ENCODE results near the gene SMKR1.
"Not testable (repeated sequence)": the region's sequence is repeated elsewhere in the genome, so short reads cannot be mapped to it uniquely, and the experiment has no call there.

SMKR1 gene

DNA sequence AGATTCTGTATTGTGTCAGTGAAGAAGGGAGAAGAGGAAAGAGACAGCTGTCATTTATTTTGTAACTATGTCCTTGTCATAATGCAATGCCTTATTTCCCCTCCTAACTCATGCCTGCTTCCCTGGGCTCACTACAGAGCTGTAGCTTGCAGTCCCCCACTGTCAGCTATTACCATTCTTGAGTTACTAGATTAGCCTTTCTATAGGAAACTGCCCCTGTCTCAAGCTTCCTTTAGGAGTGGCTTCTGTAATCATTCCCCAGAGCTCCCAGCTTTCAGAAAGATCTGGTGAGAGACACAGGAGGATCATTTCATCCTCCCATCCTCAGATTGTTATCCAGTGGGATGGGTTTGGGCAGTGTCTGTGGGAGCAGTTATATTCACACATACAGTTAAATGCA, 32.4 kb upstream of the SMKR1 start:
- DNase-seq (ENCODE audit: insufficient read length, low spot score) (no peak), FAIRE-seq (no peak)
- no peak for TF ChIP-seq POLR2A (IDR thresholded peaks at IDR 0.05; ENCODE audit: low read depth, low read length)

DNA sequence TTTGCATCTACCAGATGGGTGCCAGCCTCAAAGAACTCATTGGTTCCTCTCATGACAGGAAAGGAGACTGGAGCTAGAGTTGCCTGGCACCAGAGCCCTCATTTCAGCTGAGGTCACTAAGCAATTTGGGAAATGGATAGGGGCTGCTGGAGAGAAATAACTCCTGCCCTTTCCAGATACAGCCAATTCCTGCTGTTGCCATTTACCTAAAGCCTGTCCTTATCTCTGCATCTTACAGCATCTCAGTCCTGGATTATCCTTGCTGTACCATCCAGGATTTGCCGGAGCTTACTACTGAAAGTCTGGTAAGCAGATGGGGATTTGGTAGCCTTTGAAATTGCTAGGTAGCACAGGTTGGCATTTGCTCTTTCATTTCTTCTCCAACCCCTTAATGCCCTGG, 31.9 kb upstream of the SMKR1 start:
- DNase-seq (ENCODE audit: insufficient read length, low spot score) = no peak
- no peak for TF ChIP-seq POLR2A (IDR thresholded peaks at IDR 0.05; ENCODE audit: low read depth, low read length)
- FAIRE-seq = no peak

GRCh38 chr7:129471402-129471827, 30.9 kb upstream of the SMKR1 start:
- DNase-seq (ENCODE audit: insufficient read length, low spot score) = no peak
- no peak for FAIRE-seq
- no peak for TF ChIP-seq POLR2A (IDR thresholded peaks at IDR 0.05; ENCODE audit: low read depth, low read length)

- not testable (repeated sequence) for DNase-seq (ENCODE audit: insufficient read length, low spot score); FAIRE-seq
Measured at GRCh38 chr7:129475931-129476330, 26.4 kb upstream of the SMKR1 start.

- not testable (repeated sequence) for FAIRE-seq; DNase-seq (ENCODE audit: insufficient read length, low spot score)
Measured at GRCh38 chr7:129476398-129476797, 25.9 kb upstream of the SMKR1 start.

GRCh38 chr7:129479831-129480230, 22.5 kb upstream of the SMKR1 start:
- FAIRE-seq (no peak), DNase-seq (ENCODE audit: insufficient read length, low spot score) (no peak)
- TF ChIP-seq POLR2A (IDR thresholded peaks at IDR 0.05; ENCODE audit: low read depth, low read length) = no peak

DNA sequence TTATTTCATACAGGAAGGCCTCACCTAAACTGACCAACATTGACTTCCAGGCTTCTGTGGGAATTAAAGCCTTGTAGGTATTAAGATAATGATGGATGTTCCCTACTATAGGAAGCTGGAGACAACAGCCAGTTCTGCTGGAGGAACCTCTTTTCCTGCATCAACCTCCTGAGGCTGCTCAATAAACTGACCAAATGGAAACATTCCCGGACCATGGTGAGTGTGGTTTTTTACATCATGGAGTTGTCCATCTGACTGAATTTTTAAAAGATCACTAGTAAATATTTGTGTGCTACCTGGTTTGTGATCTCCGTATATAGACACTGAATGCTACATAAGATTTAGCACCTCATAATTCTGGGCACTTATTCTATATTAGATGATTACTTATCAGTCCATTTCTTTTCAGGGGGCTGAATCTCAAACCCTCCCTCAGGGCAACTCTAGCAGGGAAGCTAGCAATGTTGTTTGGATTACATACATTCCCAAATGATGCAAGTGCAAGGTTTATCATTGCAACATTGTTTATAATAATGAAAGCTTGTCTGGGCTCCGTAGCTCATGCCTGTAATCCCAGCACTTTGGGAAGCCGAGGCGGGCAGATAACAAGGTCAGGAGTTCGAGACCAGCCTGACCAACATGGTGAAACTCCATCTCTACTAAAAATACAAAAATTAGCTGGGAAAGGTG, 21.5 kb upstream of the SMKR1 start:
- no peak for DNase-seq (ENCODE audit: insufficient read length, low spot score)
- no peak for TF ChIP-seq POLR2A (IDR thresholded peaks at IDR 0.05; ENCODE audit: low read depth, low read length)
- FAIRE-seq = no peak

- DNase-seq (ENCODE audit: insufficient read length, low spot score); FAIRE-seq: not testable (repeated sequence)
Measured at GRCh38 chr7:129481376-129481775, 21.0 kb upstream of the SMKR1 start.

GRCh38 chr7:129482781-129483180, 19.6 kb upstream of the SMKR1 start:
- no peak for TF ChIP-seq POLR2A (IDR thresholded peaks at IDR 0.05; ENCODE audit: low read depth, low read length)
- FAIRE-seq (no peak), DNase-seq (ENCODE audit: insufficient read length, low spot score) (no peak)

DNA sequence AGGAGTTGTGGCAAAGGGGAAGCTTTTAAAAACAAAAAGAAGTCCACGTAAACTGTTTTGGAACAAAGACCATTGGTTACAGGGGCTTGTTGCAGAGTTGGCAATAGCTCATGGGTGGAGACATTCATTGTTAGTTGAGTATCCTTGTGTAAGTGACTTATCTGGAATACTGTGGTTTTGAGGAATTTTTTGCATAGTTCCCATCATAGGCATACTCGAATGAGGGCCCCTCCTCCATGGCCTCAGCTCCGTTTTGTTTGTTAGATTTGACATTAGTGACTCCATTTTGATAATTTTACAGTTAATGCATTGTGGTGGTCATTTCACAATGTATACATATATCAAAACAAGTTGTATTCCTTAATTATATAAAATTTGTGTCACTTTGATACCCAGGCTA, 12.8 kb upstream of the SMKR1 start:
- no peak for TF ChIP-seq POLR2A (IDR thresholded peaks at IDR 0.05; ENCODE audit: low read depth, low read length)
- DNase-seq (ENCODE audit: insufficient read length, low spot score) (peak; percentile 33), FAIRE-seq (peak; percentile 50)

- FAIRE-seq (no peak), DNase-seq (ENCODE audit: insufficient read length, low spot score) (no peak)
- TF ChIP-seq POLR2A (IDR thresholded peaks at IDR 0.05; ENCODE audit: low read depth, low read length) = no peak
Measured at GRCh38 chr7:129492391-129492790, 9.9 kb upstream of the SMKR1 start.

- FAIRE-seq = no peak
- no peak for TF ChIP-seq POLR2A (IDR thresholded peaks at IDR 0.05; ENCODE audit: low read depth, low read length)
Measured at GRCh38 chr7:129493555-129493954, 8.8 kb upstream of the SMKR1 start.

DNA sequence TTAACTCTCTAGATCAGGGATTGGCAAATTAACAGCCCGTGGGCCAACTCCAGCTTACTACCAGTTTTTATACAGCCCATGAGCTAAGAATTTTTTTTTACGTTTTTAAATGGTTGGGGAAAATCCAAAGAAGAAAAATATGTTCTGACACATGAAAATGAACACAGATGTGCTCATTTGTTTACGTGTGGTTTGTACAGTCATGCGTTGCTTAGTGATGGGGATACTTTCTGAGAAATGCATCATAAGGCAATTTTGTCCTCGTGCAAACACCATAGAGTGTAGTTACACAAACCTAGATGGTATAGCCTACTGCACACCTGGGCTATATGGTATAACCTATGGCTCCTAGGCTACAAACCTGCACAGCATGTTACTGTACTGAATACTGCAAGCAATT, 8.3 kb upstream of the SMKR1 start:
- no peak for TF ChIP-seq POLR2A (IDR thresholded peaks at IDR 0.05; ENCODE audit: low read depth, low read length)
- FAIRE-seq = no peak
- no peak for DNase-seq (ENCODE audit: insufficient read length, low spot score)

More at GRCh38 chr7:129493555-129493954, 8.8 kb upstream of the SMKR1 start:
- DNase-seq (ENCODE audit: insufficient read length, low spot score) = no peak

GRCh38 chr7:129495987-129496386, 6.3 kb upstream of the SMKR1 start:
- FAIRE-seq (no peak), DNase-seq (ENCODE audit: insufficient read length, low spot score) (no peak)
- no peak for TF ChIP-seq POLR2A (IDR thresholded peaks at IDR 0.05; ENCODE audit: low read depth, low read length)

GRCh38 chr7:129496653-129497052, 5.7 kb upstream of the SMKR1 start:
- DNase-seq (ENCODE audit: insufficient read length, low spot score) = no peak
- no peak for FAIRE-seq
- no peak for TF ChIP-seq POLR2A (IDR thresholded peaks at IDR 0.05; ENCODE audit: low read depth, low read length)

DNA sequence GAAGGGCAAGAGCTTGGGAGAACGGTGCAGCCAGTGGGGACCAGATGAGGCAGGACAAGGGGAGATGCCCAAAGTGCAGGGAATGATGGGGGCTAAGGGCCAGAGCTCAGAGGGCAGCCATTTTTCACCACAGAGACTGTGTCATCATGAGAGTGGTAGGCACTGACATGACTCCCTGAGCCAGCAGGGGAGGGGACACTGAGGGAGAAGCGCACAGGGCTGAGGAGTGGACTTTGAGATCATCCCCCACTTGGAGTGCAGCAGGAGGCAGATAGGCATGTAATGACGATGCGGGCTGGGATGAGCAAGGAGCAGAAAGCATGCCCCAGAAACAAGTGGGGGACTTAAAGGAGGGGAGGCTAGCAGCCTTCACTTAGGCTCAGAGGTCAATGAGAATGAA, 5.2 kb upstream of the SMKR1 start:
- no peak for FAIRE-seq
- no peak for DNase-seq (ENCODE audit: insufficient read length, low spot score)
- no peak for TF ChIP-seq POLR2A (IDR thresholded peaks at IDR 0.05; ENCODE audit: low read depth, low read length)

All from H54 (cell line).